GM12878 (cell line): Measurements from ENCODE around the gene WDR75.

Experiments
- CREB1 ChIP-seq: IDR thresholded peaks from 2 replicates; pipeline ENCODE4 v1.6.1; 2012; ENCODE audit warnings: low read depth, mild to moderate bottlenecking, inconsistent platforms
- CTCF ChIP-seq, 3 experiments: IDR thresholded peaks in 2 of 3; conservative IDR thresholded peaks in 1 of 3; 2 replicates each; pipeline ENCODE4 v1.5.1; 2011; ENCODE audit warnings: low read depth in 3 of 3, low read length in 3 of 3, mild to moderate bottlenecking in 3 of 3, control low read depth in 2 of 3, moderate library complexity in 2 of 3, inconsistent platforms in 1 of 3, mixed read lengths in 1 of 3; ENCODE audit not compliant: control insufficient read depth in 2 of 3, insufficient read depth in 1 of 3; ENCODE audit errors: extremely low read depth in 1 of 3
- FOS ChIP-seq: IDR thresholded peaks from 3 replicates; pipeline ENCODE4 v1.6.1; 2011; ENCODE audit warnings: borderline replicate concordance; ENCODE audit not compliant: insufficient read length; ENCODE audit errors: extremely low read depth
- HDAC6 ChIP-seq: fragments of 200-600 bp; sonication (generic); IDR thresholded peaks from one replicate; pipeline ENCODE4 v1.8.0; 2017; ENCODE audit warnings: antibody characterized with exemption; ENCODE audit not compliant: unreplicated experiment
- POLR2AphosphoS5 ChIP-seq: IDR thresholded peaks from 2 replicates; pipeline ENCODE4 v1.6.1; 2011; ENCODE audit warnings: mild to moderate bottlenecking, low read length, inconsistent platforms
- SMC3 ChIP-seq: IDR thresholded peaks from 2 replicates; pipeline ENCODE4 v1.6.1; 2011; ENCODE audit warnings: low read length, improper control_type of control experiment, borderline replicate concordance
- SREBF1 ChIP-seq: IDR thresholded peaks from 2 replicates; pipeline ENCODE4 v1.6.1; 2012; ENCODE audit warnings: mild to moderate bottlenecking, low read length
- SRF ChIP-seq, 2 experiments: IDR thresholded peaks; 2 replicates each; pipeline ENCODE4 v1.6.1; 2011; ENCODE audit warnings: low read depth in 2 of 2, low read length in 2 of 2, mild to moderate bottlenecking in 1 of 2, moderate library complexity in 1 of 2
- TAF1 ChIP-seq: IDR thresholded peaks from 2 replicates; pipeline ENCODE4 v1.6.1; 2011; ENCODE audit warnings: mild to moderate bottlenecking, low read depth, low read length, borderline replicate concordance
- ZBED1 ChIP-seq: IDR thresholded peaks from 2 replicates; pipeline ENCODE4 v1.6.1; 2016; ENCODE audit warnings: borderline replicate concordance
- ZZZ3 ChIP-seq: IDR thresholded peaks from 2 replicates; pipeline ENCODE4 v1.6.1; 2011; ENCODE audit warnings: low read depth; ENCODE audit not compliant: control insufficient read depth, insufficient read length

- no peak for TF ChIP-seq CREB1
- TF ChIP-seq ZZZ3 = no peak
- no peak for TF ChIP-seq CTCF (IDR thresholded peaks at IDR 0.05 in 2 of 3, conservative IDR thresholded peaks at IDR 0.05 in 1 of 3; ENCODE audit: control insufficient read depth in 2 of 3, extremely low read depth in 1 of 3, insufficient read depth in 1 of 3, low read depth in 3 of 3, low read length in 3 of 3)
- no peak for TF ChIP-seq HDAC6
- no peak for TF ChIP-seq FOS
- TF ChIP-seq SREBF1 = no peak
- TF ChIP-seq TAF1 = no peak
- no peak for TF ChIP-seq SMC3
- TF ChIP-seq POLR2AphosphoS5 = no peak
- TF ChIP-seq ZBED1 = no peak
- TF ChIP-seq SRF (IDR thresholded peaks at IDR 0.05; ENCODE audit: low read depth in 2 of 2, low read length in 2 of 2) = no peak
These were observed 14.4 kb upstream of the WDR75 start for GRCh38 chr2:189426886-189427285.
